ENCODE measurements around the gene ITPR3. TPM values are rescaled to one million over a fixed set of nuclear protein-coding genes. Genes with fewer than 3 reads are reported as not detected.

ITPR3 gene
- polyA plus RNA-seq, 1 donor: 6.8 TPM

DNA sequence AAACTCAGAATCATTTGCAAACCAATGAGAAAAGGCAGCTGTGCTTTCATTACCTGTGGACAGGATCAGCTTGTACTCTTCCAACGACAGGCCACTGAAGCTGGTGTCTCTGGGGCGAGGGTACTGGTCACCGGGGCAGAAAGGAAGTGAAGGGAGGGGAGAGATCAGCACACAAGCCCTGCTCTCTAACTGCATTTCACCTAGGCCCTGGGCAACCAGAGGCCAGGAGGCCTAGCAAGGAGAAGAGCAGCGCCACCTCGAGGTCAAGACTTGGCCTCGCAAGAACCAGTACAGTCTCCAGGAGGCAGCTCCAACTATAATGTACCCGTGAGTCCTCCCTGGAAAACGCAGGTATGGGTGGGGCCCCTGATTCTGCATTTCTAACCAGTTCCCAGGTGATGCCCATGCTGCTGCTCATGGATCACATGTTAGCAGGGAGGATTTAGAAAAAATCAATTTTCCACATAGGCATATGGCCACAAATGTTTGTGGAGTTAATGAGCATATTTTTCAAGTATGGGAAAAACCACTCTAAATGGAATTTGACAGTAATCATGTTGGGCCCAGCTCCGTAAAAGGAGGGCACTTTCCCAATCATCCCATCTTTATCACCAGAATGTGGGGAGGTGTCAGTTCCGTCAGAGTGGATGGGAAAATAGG is 79.4 kb downstream of the ITPR3 start:
- no peak for DNase-seq (ENCODE audit: low read depth)

DNA sequence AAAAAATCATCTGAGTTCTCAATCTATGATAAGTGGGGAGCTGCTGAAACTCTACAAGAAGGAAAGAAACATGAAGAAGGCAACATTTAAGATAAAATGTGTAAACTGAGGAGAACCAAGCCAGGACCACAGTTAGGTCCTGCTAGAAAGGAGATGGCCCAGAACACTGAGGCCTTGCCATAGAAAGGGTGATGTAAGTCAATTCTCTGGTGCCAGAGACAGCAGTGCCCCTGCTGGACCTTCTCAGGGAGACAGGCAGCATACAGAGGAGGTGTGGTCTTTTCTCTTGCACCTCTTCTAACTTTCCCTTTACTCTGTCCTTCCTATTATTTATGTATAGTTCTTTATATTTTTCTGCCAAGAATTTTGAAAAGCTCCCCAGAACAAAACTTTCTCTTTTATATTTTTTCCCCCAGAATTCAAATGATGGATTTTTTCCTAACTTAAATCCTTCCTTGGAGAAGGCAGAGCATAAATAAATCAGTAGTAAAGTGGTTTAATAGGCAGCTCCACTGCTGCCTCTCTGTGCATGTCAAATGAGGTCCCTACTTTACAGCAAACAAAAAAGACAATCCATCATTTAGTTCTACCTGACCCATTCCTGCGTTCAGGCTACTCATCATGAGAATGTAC is 81.3 kb downstream of the ITPR3 start:
- no peak for DNase-seq (ENCODE audit: low read depth)

DNA sequence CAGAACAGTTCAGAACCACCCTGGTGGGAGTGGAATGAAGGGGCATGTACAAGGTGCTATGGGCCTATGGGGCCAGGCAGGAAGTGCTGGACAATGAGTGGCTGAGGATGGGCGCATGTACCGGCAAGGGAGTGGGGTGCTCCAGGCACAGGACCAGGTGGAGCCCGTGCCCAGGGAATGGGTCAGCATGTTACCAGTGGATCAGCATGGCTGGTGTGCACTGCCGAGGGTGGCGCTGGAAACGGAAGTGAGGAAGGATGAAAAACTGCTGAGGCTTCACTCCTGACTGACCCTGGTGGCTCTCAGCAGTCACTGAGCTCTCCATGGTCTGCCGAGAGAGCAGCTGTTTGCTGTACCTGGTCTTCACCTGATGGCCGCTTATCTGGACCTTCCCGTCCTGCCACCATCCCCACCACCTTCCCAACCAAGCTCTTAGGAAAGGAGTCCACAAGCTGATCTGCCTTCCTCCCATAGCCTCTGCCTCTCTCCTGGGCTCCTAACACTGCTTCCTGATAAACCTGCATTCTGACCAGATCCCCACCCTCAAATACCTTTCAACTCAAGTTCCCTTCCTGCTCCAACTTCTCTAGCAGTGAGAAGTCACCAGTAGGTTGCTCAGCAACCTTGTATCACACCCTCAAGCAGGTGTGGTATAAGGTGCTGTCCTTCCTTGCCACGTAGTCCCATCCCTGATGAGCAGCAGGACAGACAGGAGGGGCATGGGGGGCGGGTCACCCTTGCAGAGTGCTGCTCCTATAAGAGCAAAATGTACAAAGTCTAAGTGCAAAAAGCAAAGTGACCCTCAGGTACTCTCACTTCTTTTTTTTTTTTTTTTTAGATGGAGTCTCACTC is 83.3 kb downstream of the ITPR3 start:
- DNase-seq (ENCODE audit: low read depth): no peak

DNA sequence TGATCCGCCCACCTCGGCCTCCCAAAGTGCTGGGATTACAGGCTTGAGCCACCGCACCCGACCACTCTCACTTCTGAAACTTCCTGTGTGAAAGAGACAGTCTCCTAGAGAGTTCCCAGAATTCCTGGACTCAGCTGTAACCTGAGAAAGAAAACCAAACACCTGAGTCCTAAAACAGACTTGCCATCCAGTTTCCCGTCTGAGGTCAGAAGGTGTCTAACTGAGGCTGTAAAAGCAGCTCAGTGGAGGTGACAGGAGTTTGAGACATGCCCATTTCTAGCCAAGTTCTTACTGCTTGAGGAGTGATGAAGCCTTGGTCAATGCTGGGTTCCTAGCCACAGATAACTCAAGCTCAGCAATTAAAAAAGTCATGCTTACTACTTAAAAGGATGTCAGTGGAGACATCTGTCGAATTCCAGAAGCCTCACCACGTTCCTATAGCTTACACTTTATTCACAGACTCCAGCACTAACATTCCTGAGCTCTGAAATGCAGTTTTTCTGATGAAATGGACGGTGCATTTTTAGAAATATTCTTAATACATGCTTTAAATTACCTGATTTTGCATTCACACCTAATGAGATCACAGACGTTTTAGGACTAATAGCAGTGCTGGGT is 84.3 kb downstream of the ITPR3 start:
- DNase-seq (ENCODE audit: low read depth): no peak

DNA sequence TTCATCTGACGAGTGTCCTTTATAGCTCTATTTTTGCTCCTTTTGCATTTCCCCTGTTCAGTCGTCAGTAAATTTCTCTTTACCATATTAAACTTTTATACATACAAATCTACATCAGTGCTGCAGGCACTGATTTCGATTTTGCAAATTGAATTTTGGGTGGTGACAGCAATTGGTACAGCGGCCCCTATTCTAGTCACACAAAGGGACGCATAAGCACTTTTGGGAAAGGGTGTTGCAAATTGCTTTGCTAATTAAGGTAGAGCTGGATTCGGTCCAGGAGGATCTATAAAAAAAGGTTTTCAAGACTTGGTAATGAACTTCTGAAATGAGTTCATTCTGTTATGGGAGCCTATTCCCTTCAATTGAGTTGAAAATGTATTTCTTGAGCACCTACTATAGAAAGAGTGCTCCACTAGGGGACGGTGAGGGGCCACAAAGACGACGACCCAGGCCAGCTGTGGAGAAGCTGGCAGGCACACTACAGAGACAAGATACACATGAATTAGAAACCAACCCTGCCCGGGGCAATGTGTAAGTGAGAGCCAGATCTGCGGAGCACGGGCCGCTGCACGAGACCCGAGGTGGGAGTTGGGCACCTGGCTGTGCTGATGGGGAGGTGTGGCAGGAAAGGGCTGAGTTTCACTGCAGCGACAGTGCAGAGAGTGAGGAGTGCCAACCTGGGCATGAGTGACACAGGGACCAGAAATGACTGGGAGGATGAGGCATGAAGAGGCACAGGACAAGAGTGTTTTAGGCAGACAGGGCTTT is 85.0 kb downstream of the ITPR3 start:
- DNase-seq (ENCODE audit: low read depth): no peak

DNA sequence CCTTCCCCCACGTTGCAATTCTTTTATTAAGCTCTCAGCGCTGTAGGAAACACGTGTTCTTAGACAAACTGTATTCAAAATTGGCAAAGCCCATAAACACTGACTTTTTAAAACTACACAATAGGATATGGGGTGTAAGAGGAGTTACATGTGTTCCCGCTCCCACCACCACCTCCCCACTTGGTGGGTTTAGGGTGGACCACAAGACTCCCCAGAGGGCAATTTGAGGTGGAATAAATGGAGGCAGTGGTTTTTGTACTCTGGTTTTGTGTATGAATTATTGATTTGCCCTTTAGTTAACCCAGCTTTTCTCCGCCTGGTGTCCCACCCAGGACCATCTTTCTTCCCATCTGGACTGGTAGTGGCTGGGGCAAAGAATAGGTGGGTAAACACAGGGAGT is 86.6 kb downstream of the ITPR3 start:
- DNase-seq (ENCODE audit: low read depth): no peak

DNA sequence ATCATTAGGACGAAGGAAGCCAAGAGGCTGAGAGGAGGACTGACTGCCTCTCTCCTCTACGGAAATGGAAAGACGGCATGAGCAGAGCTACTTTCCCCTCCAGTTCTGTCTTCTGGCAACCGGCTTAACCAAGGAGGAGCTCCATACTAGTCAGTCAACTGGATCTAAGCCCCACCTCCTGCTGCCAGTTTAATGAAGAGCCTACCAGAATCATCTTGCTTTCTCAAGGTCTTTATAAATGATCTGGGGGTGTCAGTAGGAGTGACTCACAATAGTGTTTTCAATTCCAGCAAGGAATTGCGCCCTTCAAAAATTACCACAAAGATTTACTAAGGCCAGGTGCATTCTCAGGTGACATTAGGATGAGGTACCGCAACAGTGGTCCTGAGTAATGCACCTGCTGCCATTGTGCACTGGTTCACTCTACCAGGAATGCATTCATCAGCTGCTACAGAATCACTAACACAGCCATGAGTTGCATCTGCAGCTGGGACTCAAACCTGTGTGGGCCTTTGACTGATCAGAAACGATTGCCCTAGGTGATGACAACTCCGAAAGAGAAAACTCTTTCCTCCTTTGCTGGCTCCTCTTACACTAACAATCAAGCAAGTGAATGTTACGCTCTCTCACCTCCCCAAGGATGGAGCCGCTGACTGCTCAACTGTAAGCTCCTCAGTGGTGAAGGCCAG is 87.5 kb downstream of the ITPR3 start:
- no peak for DNase-seq (ENCODE audit: low read depth)

DNA sequence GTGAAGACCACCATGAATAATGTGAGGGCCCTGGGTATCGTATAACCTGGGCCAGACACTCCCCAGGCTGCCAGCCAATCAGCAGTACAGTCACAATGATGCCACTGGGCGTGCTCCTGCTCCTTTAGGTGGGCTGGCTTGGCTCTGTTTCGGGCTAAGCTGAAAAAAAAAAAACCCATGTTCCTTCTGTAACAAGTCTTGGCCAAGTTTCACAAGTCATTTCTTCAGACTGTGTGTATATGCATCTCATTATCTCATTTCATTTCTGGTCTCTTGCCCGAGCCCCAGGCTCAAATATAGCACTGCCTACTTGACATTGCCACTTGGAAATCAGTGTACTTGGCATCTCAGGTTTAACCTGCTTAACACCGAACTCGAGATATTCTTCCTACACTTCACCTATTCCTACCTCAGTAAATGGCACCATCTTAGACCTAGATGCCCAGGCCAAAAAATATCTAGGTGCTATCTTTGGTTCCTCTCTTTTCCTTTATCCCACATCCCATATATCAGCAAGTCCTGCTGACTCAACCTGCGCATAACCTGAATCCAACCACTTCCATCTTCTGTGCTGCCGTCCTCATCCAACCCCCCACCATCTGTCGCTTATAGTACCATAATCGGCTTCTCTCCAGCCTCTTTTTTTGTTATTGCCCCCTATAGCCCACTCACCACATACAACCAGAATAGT is 88.6 kb downstream of the ITPR3 start:
- DNase-seq (ENCODE audit: low read depth): no peak

DNA sequence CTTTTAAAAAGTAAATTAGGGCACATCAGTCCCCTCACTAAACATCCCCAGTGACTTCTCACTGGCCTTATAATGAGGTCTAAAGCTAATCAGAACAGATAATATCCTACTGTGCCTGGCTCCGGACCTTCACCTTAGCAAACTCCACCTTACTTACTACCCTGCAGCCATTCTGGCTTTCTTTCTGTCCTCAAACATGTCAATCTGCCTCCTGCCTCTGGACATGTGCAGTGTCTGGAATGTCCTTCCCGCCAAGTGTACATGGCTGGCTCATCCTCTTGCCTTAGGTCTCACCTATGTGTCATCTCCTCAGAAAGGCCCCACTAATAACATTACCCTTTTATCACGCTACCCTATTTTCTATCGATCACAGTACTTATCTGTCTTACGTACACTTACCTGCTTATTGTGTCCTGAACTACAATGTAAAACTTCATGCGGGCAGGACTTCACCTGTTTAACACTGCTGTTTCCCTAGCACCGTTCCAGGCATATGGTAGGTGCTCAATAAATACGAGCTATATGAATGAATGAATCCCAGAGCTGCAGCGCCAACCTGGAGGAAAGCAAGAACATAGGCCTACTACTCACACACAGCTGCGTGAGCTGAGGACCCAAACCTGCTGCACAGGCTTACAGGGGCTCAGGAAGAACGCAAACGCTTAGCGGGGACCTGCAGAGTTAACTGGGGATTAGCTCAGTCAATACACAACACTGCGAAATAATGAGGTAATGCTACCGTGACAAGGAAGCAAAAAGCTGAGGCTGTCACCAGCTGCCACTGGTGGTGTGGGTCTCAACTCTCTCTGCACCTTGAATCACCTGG is 89.4 kb downstream of the ITPR3 start:
- DNase-seq (ENCODE audit: low read depth): no peak

DNA sequence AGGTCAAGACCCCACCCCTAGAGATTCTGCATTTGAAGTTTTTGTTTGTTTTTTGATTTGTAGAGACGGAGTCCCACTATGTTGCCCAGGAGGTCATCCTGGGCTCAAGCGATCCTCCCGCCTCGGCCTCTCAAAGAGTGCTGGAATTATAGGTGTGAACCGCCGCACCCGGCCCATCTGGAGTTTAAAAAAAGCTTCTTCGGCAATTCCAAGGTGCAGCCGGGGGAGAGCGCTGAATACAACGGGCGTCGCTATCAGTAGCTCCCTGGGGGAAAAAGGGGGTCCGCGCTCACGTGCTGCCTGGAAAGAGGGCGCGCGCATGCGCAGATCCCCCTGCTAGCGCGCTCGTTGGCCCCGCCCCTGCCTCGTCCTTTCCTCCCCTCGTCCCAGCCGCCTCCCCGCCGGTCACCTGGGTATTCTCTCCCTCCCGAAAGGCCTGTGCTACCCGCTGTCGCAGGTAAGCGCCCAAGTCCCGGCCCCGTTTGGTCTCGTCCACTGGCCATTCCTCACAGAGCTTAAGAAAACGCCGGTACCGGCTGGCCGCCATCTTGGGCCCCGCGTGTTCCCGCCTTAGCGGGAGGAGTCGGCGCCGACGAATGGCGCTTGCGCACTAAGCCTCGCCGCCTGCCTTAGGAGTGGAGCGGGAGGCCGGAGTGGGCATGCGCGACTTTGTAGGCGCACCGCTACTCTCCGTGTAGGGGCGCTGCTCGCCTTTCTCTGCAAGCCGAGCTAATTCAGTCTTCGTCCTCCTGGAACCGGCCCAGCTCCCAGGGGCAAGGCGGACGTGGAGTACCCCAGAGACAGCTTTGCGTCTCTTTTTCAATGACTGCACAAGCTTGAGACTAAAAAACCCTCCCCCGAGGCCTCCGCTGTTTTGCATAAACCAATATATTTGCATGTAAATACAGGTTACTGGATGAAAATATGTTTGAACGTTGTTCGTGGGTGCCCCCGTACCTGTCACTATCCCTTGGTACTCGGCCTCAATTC is 90.3 kb downstream of the ITPR3 start, which contains the start of gene UQCC2:
Gene UQCC2 (minus strand): TSS at position 561 of the 990 bp plus-strand sequence. CDS start 14 bp downstream, at position 547.
- peak; percentile 92 for DNase-seq (ENCODE audit: low read depth)

DNA sequence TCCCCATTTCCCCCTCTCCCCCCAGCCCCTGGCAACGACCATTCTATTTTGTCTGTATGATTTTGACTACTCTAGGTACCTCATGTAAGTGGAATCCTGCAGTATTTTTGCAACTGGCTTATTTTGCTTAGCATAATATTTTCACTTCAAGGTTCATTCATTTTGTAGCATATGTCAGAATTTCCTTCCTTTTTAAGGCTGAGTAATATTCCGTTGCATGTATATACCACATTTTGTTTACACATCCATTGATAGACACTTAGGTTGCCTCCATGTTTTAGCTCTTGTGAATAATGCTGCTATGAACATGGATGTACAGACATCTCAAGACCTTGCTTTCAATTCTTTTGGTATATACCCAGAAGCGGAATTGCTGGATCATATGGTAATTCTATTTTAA is 91.8 kb downstream of the ITPR3 start:
- DNase-seq (ENCODE audit: low read depth): no peak

DNA sequence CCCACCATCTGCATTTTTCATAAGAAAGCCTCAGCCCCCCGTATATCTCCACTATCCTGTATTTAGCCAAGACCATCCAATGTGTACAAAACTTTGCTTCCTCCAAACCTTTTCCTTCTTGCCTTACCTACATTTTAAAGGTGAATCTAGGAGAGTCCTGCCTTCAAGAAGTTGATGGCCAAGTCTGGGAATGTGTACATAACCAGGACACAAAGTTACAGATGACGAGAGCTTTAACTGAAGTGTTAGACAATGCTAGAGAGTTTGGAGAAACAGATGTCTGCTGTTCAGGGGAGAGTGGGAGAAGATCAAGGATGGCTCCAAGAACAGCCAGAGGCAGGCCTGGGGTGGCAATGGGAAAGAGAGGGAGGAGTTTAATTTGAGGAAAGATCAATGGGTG is 92.7 kb downstream of the ITPR3 start:
- no peak for DNase-seq (ENCODE audit: low read depth)

DNA sequence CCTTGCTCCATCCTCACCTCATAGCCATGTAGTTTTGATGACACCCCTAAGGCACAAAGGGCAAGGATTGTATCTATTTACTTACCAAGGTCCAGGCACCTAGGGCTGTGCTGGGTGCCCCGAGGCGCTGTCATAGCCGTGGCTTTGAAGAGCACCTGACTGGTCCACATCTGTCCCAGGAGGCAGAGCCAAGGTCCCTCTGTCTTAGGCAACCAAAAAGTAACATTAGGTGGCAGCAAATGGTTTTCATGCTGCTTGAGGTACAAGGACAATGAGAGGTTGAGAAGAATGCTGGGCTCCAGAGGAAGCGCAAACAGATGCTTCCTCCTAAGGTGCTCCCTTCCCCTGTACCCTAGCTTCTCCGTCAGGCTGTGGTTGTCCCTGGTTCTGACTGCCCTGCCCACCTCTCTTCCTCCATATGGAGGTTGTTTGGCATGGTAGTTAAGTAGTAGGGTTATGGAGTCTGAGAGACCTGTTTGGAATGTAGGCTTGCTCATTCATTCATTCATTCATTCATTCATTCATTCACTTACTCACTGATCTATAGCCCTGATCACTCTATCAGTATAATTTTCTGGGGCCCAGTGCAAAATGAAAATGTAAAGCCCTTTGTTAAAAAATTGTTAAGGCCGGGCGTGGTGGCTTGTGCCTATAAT is 93.4 kb downstream of the ITPR3 start:
- DNase-seq (ENCODE audit: low read depth): no peak

DNA sequence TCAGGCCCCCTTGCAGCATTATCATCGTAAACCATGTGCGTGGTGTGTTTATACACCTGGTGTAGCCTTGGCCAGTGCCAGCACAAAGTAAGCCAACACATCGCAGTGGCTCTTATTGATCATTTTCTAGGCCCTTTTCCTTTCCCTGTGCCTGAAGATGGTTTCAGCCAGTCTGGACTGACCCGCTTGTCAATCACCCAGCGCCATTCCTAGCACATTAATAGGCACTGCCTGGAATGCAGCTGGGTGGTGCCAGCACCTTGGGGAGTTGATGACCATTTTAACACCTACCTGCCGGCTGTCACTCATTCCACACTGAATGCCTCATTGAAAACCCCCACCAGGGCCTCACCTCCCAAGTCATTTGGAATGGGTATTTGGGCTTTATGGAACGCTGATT is 95.3 kb downstream of the ITPR3 start:
- DNase-seq (ENCODE audit: low read depth): no peak

DNA sequence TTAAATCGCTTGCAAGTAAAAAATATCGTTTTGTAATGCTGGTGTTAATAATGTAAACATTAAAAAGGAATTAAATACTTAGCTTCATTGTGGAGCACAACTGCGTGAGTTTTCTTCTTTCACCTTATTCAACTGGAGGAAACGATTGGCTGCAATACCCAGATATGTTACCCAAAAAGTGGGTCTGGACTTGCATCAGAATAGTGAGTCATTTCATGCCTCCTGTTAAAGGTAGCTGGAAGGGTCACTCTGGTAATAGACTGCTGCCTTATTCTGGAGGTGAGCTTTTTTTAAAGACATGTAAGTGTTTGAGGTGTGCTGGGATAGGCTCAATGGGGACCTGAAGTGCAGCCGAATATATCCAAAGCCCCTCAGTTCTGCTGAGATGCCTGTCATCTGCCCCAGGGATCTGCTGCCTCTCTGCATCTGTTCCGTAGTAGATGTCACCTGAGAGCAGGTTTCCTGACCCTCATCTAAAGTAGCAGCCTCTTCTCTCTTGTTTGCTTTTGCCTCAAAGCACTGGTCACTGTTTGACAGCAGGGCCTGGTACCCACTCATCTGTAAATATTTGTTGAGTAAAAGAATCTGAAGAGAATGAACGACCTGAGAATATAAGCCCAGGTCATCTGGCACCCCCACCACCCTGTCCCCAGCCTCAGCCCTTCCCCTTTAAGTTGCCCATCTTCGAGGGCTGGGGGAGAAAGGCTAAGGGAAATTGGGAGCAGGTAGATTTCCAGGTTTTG is 95.9 kb downstream of the ITPR3 start:
- DNase-seq (ENCODE audit: low read depth): no peak

DNA sequence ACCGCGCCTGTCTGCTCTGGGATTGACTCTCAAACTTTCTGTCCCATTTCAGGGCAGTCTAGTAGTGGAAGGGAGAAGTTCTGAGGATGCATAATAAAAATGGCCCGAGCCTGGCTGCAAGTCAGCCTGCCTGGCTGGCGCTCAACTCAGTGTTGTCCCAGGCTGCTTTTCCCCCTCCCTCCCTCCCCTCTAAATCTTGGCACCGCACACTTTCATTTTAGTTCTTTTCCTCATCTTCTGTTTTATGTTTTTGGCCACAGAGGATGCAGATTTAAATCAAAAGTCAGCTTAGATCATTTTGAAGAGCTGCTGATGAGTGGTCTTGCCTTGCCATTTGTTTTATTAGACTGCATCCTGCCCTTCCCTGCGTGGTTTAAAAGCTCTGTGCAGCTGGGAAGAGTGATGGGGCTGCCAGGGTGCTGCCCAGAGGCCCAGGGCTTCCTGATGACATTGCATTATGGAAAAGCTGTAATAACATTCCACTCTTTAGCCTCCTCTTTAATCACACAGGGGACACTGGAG is 96.9 kb downstream of the ITPR3 start:
- DNase-seq (ENCODE audit: low read depth): peak; percentile 36

DNA sequence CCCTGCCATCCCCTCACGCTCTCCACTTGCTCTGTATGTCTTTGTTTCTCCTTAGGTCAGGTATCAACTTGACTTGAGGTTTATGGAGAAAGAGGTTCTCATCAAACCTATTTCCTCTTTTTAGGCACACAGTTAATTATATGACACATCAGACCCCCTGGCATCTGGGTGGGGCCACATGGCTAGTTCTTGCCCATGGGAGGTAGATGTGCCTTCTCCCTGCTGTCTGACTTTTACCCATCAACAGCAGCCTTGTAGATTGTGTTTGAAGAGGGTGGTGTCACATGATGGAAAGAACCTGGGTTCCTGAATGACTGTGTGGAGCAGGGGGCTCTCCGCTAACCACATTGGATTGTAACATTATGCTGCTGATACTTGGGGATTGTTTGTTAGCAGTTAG is 97.6 kb downstream of the ITPR3 start:
- DNase-seq (ENCODE audit: low read depth): no peak

Measured in forelimb muscle (tissue), 1 donor.